Hematopoietic multipotent progenitor cell treated with erythropoietin and hydrocortisone succinate and interleukin-3 and kit ligand, for 15 days (in vitro differentiated cells): ENCODE measurements around the gene EDDM13.
A peak's percentile ranks its signal among the peaks of the same experiment; 100 is the strongest.
"Not testable (repeated sequence)": the region's sequence is repeated elsewhere in the genome, so short reads cannot be mapped to it uniquely, and the experiment has no call there.

ENCODE experiments used
- DNase-seq: peaks from one replicate; pipeline ENCODE4 v3.0.0-alpha.2; 2015; ENCODE audit warnings: low spot score

Gene EDDM13

GRCh38 chr19:56321254-56321988 is 48.9 kb downstream of the EDDM13 start:
- peak; percentile 80 for DNase-seq

- DNase-seq: peak; percentile 69
Observed at GRCh38 chr19:56321989-56322440, 49.5 kb downstream of the EDDM13 start.

- no peak for DNase-seq
Observed at GRCh38 chr19:56324436-56324835, 51.9 kb downstream of the EDDM13 start.

GRCh38 chr19:56332695-56333094 is 60.1 kb downstream of the EDDM13 start:
- DNase-seq: no peak

- peak; percentile 84 for DNase-seq
Observed at GRCh38 chr19:56333506-56333905, 61.0 kb downstream of the EDDM13 start.

GRCh38 chr19:56335371-56335770 is 62.8 kb downstream of the EDDM13 start:
- not testable (repeated sequence) for DNase-seq

- not testable (repeated sequence) for DNase-seq
Observed at GRCh38 chr19:56337077-56337476, 64.5 kb downstream of the EDDM13 start.

- DNase-seq: not testable (repeated sequence)
Observed at GRCh38 chr19:56339031-56339430, 66.5 kb downstream of the EDDM13 start.

GRCh38 chr19:56341948-56342347 is 69.4 kb downstream of the EDDM13 start:
- DNase-seq: no peak

- DNase-seq: no peak
Observed at GRCh38 chr19:56347163-56347778, 74.7 kb downstream of the EDDM13 start.

- DNase-seq: peak; percentile 42
Observed at GRCh38 chr19:56348289-56348877, 75.8 kb downstream of the EDDM13 start.

- peak; percentile 70 for DNase-seq
Observed at GRCh38 chr19:56350416-56351045, 78.0 kb downstream of the EDDM13 start.

GRCh38 chr19:56351208-56351607 is 78.7 kb downstream of the EDDM13 start:
- DNase-seq: no peak

GRCh38 chr19:56355517-56355916 is 83.0 kb downstream of the EDDM13 start:
- no peak for DNase-seq

- DNase-seq: no peak
Observed at GRCh38 chr19:56356944-56357343, 84.4 kb downstream of the EDDM13 start.
